ENCODE measurements around the gene ATCAY.

DNA sequence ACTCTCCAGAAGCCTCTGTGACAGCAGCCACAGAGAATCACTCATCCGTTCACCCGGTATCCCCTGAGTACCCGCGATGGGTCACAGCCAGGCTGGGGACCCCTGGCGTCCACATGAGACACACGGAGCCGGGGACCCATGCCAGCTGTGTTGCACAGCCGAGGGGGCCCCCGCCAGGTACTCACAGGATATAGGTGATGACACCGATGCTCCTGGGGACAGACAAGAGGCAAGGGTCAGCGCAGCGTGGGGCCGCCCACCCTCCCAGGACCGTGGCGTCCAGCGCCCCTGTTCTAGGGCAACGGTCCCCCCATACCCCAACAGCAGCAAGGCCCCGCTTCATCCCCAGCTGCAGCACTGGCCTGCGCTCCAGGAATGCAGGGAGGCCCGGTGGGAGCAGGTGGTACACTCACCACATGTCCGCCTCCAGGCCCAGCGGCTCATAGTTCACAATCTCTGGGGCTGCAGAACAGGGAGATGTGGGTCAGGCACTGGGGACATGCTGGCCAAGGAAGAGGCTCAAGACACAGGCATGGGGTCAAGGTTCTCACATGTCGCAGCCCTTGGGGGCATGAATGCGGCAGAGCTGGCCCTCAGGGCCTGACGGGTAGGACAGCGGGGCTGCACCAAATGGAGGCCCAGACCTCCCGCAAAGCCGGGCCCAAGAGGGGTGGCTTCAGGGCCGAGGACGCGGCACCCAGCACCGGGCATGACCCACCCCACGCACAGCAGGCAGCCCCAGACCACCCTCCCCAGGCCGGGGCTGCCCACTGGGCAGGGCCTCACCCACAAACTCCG lies 83.2 kb downstream of the ATCAY start:
- TF ChIP-seq POLR2A (IDR thresholded peaks at IDR 0.05): no peak
- TF ChIP-seq, protein P1, sequence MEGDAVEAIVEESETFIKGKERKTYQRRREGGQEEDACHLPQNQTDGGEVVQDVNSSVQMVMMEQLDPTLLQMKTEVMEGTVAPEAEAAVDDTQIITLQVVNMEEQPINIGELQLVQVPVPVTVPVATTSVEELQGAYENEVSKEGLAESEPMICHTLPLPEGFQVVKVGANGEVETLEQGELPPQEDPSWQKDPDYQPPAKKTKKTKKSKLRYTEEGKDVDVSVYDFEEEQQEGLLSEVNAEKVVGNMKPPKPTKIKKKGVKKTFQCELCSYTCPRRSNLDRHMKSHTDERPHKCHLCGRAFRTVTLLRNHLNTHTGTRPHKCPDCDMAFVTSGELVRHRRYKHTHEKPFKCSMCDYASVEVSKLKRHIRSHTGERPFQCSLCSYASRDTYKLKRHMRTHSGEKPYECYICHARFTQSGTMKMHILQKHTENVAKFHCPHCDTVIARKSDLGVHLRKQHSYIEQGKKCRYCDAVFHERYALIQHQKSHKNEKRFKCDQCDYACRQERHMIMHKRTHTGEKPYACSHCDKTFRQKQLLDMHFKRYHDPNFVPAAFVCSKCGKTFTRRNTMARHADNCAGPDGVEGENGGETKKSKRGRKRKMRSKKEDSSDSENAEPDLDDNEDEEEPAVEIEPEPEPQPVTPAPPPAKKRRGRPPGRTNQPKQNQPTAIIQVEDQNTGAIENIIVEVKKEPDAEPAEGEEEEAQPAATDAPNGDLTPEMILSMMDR (IDR thresholded peaks at IDR 0.05): no peak
